Mammary epithelial cell (primary cell): ENCODE data around the gene BIRC7.

ENCODE experiments used
- EZH2 ChIP-seq: IDR thresholded peaks from 2 replicates; pipeline ENCODE4 v1.6.1; 2012; ENCODE audit warnings: low read length, inconsistent platforms, borderline replicate concordance
- TF ChIP-seq, protein P1 (sequence below), 2 donors: IDR thresholded peaks in 1 of 2; conservative IDR thresholded peaks in 1 of 2; 2 replicates each; pipeline ENCODE4 v1.5.1; 2011 to 2012; ENCODE audit warnings: inconsistent platforms in 2 of 2, low read length in 2 of 2, mild to moderate bottlenecking in 2 of 2, control low read depth in 1 of 2, low read depth in 1 of 2; ENCODE audit not compliant: insufficient read depth in 1 of 2; ENCODE audit errors: extremely low read depth in 1 of 2

DNA sequence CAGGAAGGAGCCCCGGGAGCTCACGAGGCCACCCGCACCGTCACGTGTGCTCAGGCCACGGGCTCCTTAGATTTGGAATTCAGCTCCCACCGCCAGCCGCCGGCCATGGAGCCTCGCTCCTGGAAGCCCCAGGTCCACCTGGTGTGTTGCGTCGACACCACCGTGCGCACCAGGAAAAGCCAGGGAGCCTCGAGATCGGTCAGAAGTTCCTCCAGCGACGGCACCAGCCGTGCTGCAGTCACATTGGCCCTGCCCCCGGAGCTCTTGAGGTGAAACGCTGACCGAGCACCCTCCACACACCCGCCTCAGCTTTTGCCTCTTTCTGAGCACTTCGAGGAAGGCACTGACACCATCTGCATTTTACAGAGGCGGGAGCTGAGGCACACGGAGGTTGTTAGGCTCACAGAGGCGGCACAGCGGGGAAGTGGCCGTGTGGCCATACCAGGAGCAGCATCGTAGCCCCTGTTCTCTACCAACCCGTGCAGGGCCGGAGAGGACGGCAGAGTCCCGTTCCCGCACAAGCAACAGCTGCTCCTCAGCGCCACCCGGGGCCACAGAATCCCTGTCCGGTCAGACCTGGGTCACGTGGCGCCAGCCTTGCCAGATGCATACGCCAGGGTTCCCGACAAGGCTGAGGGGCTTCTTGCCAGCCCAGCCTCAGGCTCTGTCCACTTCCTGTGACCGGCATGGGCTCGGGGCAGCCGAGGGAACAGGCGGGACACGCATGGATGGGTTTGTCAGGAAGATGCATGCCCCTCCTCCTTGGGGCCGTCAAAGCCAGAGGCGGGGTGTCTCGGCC, 11.0 kb downstream of the BIRC7 start:
- TF ChIP-seq, protein P1, sequence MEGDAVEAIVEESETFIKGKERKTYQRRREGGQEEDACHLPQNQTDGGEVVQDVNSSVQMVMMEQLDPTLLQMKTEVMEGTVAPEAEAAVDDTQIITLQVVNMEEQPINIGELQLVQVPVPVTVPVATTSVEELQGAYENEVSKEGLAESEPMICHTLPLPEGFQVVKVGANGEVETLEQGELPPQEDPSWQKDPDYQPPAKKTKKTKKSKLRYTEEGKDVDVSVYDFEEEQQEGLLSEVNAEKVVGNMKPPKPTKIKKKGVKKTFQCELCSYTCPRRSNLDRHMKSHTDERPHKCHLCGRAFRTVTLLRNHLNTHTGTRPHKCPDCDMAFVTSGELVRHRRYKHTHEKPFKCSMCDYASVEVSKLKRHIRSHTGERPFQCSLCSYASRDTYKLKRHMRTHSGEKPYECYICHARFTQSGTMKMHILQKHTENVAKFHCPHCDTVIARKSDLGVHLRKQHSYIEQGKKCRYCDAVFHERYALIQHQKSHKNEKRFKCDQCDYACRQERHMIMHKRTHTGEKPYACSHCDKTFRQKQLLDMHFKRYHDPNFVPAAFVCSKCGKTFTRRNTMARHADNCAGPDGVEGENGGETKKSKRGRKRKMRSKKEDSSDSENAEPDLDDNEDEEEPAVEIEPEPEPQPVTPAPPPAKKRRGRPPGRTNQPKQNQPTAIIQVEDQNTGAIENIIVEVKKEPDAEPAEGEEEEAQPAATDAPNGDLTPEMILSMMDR (conservative IDR thresholded peaks at IDR 0.05 in 1 of 2, IDR thresholded peaks at IDR 0.05 in 1 of 2; ENCODE audit: extremely low read depth in 1 of 2, insufficient read depth in 1 of 2, low read depth in 1 of 2, low read length in 2 of 2): no peak
- TF ChIP-seq EZH2: no peak
